ENCODE data around the gene TRAF2. TPM values are rescaled to one million over a fixed set of nuclear protein-coding genes. Genes with fewer than 3 reads are reported as not detected.

The TRAF2 gene
- total RNA-seq, 1 experiment from 2014 or later: 29.2 TPM

DNA sequence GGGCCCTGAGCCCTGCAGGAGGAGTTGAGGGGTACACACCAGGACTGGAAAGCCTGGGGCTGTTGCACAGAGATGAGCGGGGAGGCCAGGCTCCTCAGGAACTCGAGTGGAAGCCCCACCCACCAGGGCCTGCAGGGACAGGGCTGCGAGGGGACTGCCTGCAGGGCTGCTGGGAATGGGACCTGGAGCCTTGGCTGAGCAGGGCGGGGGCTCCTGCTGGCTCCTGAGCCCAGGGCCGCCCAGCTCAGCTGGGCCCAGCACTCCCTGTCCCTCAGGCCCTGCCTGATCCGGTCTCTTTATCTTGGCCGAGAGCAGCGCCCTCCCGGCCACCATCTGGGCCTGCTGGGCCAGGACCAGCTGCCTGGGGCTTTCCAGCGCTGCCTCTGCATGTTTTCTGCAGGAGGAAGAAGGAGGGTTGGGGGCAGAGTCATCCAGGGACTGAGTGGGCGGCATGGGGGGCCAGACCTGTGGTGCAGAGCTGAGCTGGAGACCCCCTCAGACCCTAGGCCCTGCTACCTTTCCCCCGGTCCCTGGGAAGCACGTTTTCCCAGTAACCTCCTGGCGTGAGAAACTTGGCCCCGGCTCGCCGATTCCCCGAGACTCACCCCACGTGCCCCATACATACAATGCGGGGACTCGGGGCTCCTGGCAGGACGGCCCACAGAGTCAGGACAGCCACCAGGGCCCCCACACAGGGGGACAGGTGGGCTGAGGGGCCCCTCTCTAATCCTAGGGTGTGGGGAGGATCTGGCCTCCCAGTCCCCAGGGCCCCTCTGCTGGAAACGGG lies 75.2 kb downstream of the TRAF2 start:
- no TSS peak for BruUV-seq (replicated peaks)
- CTCF ChIA-PET: no interaction called here
- Histone ChIP-seq H3K27me3 (replicated peaks; ENCODE audit: insufficient read depth, low read depth, low read length, poor library complexity) (no peaks in the 10 kb centered on the region), H3K9me3 (ENCODE audit: low read depth, low read length, poor library complexity, severe bottlenecking) (no peaks in the 10 kb centered on the region), H3K4me1 (ENCODE audit: insufficient read depth, low read length, poor library complexity, severe bottlenecking) (peaks cover 4% of the 10 kb centered on the region), H3K27ac (ENCODE audit: low read depth, low read length, poor library complexity, severe bottlenecking) (no peak overlapping the region), H3K36me3 (ENCODE audit: insufficient read depth, low read length, poor library complexity, severe bottlenecking) (no peaks in the 10 kb centered on the region), H3K4me3 (ENCODE audit: low read depth, low read length, poor library complexity, severe bottlenecking) (no peak overlapping the region)
- intact Hi-C loops (cut with micrococcal nuclease; ENCODE audit: unreplicated experiment): no loop called here
- POLR2A ChIA-PET (ENCODE audit: low non-redundant PET): no interaction called here
- no peak for TF ChIP-seq EZH2 (IDR thresholded peaks at IDR 0.05; ENCODE audit: borderline replicate concordance, low read depth, low read length, poor library complexity, severe bottlenecking)
- TF ChIP-seq, protein P1, sequence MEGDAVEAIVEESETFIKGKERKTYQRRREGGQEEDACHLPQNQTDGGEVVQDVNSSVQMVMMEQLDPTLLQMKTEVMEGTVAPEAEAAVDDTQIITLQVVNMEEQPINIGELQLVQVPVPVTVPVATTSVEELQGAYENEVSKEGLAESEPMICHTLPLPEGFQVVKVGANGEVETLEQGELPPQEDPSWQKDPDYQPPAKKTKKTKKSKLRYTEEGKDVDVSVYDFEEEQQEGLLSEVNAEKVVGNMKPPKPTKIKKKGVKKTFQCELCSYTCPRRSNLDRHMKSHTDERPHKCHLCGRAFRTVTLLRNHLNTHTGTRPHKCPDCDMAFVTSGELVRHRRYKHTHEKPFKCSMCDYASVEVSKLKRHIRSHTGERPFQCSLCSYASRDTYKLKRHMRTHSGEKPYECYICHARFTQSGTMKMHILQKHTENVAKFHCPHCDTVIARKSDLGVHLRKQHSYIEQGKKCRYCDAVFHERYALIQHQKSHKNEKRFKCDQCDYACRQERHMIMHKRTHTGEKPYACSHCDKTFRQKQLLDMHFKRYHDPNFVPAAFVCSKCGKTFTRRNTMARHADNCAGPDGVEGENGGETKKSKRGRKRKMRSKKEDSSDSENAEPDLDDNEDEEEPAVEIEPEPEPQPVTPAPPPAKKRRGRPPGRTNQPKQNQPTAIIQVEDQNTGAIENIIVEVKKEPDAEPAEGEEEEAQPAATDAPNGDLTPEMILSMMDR (conservative IDR thresholded peaks at IDR 0.05; ENCODE audit: low read depth, low read length): no peak
- no peak for DNase-seq (ENCODE audit: low spot score)

DNA sequence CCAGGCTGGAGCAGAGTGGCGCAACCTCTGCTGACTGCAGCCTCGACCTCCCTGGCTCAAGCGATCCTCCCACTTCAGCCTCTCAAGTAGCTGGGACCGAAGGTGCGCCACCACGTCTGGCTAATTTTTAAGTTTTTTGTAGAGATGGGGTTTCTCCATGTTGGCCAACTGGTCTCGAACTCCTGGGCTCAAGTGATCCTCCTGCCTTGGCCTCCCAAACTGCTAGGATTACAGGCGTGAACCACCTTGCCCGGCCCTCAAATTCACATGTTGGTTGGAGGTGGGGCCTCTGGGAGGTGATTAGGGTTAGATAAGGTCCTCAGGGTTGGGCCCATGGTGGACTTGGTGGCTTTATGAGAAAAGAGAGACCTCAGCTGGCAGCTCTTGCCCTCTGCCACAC lies 75.8 kb downstream of the TRAF2 start:
- H3K36me3 ChIP-seq (ENCODE audit: insufficient read depth, low read length, poor library complexity, severe bottlenecking): no peaks in the 10 kb centered on the region
- intact Hi-C loops (cut with micrococcal nuclease; ENCODE audit: unreplicated experiment): no loop called here
- ChIA-PET POLR2A (ENCODE audit: low non-redundant PET) (no interaction called here), CTCF (no interaction called here)
- H3K27me3 ChIP-seq (replicated peaks; ENCODE audit: insufficient read depth, low read depth, low read length, poor library complexity): no peaks in the 10 kb centered on the region
- H3K27ac ChIP-seq (ENCODE audit: low read depth, low read length, poor library complexity, severe bottlenecking): no peak overlapping the region
- H3K4me1 ChIP-seq (ENCODE audit: insufficient read depth, low read length, poor library complexity, severe bottlenecking): peaks cover 4% of the 10 kb centered on the region
- no peak for TF ChIP-seq EZH2 (IDR thresholded peaks at IDR 0.05; ENCODE audit: borderline replicate concordance, low read depth, low read length, poor library complexity, severe bottlenecking)
- TF ChIP-seq, protein P1 (conservative IDR thresholded peaks at IDR 0.05; ENCODE audit: low read depth, low read length): no peak
- DNase-seq (ENCODE audit: low spot score): no peak
- no peaks in the 10 kb centered on the region for H3K9me3 ChIP-seq (ENCODE audit: low read depth, low read length, poor library complexity, severe bottlenecking)
- BruUV-seq (replicated peaks): no TSS peak
- H3K4me3 ChIP-seq (ENCODE audit: low read depth, low read length, poor library complexity, severe bottlenecking): no peak overlapping the region

DNA sequence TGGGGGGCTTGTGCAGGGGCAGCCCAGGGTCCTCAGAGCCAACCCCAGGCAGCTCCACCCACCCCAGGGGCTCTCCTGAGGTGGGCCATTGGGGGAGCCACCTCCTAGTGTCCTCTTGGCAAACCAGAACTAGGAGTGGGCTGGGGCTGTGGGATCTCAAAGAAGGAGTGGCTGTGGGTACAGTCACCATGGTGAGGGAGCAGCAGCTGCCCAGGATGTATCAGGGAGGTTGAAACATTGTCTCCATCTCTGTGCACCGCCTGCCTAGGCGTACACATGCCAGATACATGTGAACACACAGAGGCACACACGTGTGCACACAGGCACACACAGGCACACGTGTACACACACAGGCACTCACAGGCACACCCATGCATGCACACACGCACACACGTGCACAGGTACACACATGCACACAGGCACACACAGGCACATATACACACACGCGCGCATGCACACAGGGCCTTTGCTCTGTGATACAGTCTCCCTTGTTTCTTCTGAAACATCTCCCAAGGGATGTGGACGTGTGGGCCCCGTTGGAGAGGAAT lies 76.5 kb downstream of the TRAF2 start:
- H3K27ac ChIP-seq (ENCODE audit: low read depth, low read length, poor library complexity, severe bottlenecking): no peak overlapping the region
- intact Hi-C loops (cut with micrococcal nuclease; ENCODE audit: unreplicated experiment): no loop called here
- POLR2A ChIA-PET (ENCODE audit: low non-redundant PET): no interaction called here
- H3K4me3 ChIP-seq (ENCODE audit: low read depth, low read length, poor library complexity, severe bottlenecking): no peak overlapping the region
- TF ChIP-seq, protein P1 (conservative IDR thresholded peaks at IDR 0.05; ENCODE audit: low read depth, low read length): no peak
- no peak for TF ChIP-seq EZH2 (IDR thresholded peaks at IDR 0.05; ENCODE audit: borderline replicate concordance, low read depth, low read length, poor library complexity, severe bottlenecking)
- CTCF ChIA-PET: no interaction called here
- no peak for DNase-seq (ENCODE audit: low spot score)
- no peaks in the 10 kb centered on the region for H3K27me3 ChIP-seq (replicated peaks; ENCODE audit: insufficient read depth, low read depth, low read length, poor library complexity)
- H3K9me3 ChIP-seq (ENCODE audit: low read depth, low read length, poor library complexity, severe bottlenecking): no peaks in the 10 kb centered on the region
- H3K36me3 ChIP-seq (ENCODE audit: insufficient read depth, low read length, poor library complexity, severe bottlenecking): no peaks in the 10 kb centered on the region
- peaks cover 4% of the 10 kb centered on the region for H3K4me1 ChIP-seq (ENCODE audit: insufficient read depth, low read length, poor library complexity, severe bottlenecking)
- no TSS peak for BruUV-seq (replicated peaks)
